GDM1 (cell line): ENCODE data around the gene MAPK4.
"Not testable (repeated sequence)": the region's sequence is repeated elsewhere in the genome, so short reads cannot be mapped to it uniquely, and the experiment has no call there.

Source experiments
- DNase-seq: peaks from one replicate; lab custom pipeline; 2025; lab: John Stamatoyannopoulos, UW

Gene MAPK4

DNA sequence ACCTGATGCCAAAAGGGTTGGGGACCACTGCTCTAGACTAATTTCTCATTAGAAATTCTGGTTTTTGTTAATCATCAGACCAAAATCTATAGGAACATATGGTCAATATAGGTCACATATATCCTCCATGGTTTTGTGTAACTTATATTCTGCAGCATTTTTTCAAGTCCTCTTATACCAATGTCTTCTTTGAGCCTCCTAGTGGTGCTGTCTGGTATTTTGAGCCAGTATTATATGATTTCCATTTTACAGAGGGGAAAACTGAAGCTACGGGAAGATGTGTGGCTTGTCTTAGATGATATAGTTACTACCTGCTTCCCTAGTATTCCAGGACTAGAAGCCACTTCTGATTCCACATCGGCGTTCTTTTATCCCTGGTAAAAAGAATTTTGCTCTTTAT lies 13.8 kb downstream of the MAPK4 start:
- no peak for DNase-seq

DNA sequence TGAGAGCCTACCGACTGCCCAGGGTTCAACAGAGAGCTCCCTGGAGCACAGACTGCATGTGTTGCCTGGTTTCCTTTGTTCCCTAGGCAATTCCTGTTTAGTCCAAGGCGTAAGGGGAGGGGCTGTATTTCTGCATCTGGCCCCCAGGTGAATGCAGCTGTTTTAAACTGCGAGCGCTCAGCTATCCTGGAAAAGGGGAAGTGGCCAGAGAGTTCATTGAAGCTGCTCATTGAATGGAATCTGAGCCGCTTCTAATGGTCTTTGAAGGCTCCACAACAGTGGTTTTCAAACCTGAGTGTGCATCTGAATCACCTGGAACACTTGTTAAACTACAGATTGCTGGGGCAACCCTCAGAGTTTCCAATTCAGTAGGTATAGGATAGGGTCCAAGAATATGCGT lies 18.1 kb downstream of the MAPK4 start:
- no peak for DNase-seq

DNA sequence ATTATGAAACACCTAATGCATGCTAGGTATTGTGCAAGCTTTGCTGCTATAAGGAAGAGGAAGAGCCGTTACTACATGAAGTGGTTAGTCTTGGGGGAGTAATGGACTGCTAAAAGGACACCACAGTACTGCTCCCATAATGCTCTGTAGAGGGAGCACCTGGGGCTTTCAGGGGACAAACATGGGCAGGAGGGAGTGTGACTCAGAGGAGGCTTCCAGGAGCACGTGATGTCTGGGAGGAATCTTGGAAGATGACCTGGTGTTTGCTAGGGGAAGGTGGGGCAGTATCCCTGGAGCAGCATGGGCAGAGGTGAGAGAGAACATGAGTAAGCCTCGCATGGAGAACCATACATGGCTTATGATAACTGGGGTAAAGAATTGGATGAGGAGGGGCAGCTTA lies 18.8 kb downstream of the MAPK4 start:
- DNase-seq = no peak

DNA sequence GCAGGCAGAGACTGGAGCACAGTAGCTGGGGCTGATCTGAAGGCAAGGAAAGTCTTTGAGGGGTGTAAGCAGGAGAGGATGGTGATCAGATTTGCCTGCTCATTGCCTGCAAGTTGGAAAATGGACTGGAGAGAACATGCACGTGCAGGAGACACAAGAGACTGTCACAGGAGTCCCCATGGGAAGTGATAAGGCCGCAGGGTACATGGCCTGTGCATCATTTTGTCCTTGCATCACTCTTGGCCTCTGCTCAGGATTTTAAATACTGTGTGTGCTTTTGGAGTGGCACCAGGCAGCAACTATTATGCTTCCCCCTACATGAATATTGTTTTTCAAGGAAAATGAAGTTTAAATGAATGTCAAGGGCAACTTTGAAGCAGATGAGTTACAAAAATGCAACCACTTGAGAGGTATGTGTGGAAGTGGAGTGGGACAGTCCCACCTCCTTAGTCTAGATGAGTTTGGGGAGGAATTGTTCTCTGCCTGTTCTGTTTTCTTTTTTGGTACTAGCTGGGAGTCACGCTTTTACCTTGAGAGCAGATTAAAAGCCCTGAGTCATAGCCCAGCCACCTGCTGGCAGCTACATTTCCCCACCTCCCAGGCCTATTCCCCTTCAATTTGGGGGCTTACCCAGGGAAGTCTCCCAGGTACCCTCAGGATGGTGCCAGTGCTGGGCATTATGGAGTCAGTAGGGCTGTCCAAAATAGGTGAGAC lies 19.3 kb downstream of the MAPK4 start:
- DNase-seq = no peak

DNA sequence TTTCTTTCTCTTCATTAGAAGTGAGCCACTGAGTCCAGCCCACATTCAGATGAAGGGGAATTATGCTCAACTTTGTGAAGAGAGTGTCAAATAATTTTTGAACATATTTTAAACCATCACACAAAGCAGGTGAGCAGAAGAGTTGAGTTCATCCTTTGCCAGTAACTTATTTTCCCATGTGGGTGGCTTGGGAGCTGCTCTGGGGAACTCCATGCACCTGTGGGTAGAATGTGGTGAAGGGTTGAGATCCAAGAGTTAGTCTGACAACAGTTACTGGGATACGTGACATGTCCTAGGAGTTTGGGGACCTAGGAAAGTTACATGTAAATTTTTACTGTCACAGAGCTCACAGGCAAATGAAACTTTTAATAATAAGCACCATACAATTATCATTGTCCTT lies 21.6 kb downstream of the MAPK4 start:
- DNase-seq = no peak

DNA sequence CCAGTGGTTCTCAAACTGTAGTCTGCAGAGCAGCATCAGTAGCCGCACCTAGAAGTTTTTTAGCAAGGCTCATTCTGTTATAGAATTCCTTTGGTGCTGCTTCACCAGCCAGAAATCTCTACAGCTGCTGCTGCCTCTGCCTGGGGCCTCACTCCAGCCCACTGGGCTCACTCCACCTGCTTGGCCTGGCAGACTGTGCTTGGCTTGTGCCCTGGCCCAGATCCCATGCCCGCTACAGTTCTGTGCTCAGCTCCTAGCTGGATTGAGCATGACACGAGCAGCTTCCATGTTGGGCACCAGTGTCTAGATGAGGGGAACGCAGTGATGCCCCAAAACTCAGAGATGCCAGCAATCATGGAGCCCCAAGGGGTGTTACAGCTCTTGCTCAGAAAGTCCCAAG lies 22.6 kb downstream of the MAPK4 start:
- no peak for DNase-seq

DNA sequence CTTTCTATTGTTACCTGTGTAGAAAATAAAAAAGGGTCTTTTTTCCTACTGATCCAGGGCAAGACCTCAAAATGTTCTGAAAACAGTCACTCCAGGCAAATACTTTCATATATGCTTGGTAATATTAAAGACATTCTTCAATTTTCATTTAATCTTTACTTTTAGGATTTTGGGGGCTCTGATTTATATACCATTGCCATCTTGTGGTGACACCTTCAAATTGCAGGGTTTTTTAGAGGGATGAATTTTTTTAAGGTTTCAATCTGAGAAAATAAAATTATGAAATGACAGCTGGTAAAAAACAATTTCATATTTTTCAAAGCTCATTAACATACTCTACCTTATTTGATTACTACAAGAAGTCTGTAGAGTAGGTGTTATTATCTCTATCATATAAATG lies 26.8 kb downstream of the MAPK4 start:
- DNase-seq = no peak

DNA sequence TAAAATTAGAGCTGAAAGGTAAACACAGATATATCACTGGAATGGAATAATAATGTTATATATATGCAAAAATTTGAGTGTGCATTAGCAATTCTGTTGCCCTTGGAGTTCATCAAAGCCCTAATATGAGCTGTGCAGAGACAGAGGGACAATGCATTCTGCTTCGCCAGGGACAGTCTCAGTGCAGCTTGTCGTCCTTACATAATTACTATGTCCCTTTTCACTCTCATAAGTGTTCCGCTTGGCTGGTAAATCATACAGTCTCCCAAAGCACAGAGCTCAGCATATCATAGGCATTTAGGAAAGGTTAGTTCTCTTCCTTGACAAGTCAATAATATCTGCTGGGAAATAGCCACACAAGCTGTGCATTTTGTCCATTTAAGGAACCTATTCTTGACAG lies 30.7 kb downstream of the MAPK4 start:
- no peak for DNase-seq

DNA sequence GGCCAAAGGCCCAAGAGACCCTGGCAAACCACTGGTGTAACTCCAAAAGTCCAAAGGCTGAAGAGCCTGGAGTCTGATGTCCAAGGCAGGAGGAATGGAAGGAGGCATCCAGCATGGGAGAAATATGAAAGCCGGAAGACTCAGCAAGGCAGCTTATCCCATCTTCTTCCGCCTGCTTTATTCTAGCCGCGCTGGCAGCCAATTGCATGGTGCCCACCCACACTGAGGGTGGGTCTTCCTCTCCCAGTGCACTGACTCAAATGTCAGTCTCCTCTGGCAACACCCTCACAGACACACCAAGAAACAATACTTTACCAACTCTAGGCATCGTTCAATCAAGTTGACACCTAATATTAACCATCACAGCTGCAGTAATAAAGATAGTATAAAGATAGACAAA lies 34.1 kb downstream of the MAPK4 start:
- no peak for DNase-seq

DNA sequence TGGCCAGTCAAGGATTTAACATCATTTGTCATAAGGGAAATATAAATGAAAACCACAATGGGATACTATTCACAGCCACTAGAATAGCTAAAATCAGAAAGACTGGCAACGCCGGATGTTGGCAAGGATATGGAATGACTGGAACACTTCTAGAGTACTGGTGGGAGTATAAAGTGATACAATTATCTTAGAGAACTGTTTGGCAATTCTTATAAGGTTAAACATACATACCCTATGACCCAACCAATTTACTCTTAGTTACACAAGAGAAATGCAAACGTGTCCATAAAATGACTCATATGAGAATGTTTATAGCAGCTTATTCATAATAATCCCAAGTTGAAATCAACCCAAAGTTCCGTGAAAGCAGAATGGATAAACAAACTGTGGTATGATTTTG lies 35.1 kb downstream of the MAPK4 start:
- DNase-seq = no peak

DNA sequence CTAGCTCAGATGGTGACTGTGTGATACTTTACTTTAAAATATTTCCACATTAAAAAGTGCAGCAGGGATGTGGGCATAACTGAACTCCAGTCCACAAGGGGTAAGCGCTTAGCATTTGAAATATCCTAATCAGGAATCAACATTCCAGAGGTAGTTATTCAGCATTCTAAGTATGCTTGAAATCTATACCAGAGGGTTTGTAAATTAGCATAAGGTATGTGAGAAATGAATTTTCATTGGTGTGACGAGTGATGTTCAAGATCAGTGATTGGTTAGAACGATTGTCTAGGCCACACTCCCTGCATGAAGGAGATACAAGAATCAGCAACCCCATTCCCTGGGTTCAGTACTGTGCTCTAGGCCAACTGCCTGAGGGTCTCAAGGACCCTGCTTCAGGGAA lies 42.6 kb downstream of the MAPK4 start:
- DNase-seq = no peak

DNA sequence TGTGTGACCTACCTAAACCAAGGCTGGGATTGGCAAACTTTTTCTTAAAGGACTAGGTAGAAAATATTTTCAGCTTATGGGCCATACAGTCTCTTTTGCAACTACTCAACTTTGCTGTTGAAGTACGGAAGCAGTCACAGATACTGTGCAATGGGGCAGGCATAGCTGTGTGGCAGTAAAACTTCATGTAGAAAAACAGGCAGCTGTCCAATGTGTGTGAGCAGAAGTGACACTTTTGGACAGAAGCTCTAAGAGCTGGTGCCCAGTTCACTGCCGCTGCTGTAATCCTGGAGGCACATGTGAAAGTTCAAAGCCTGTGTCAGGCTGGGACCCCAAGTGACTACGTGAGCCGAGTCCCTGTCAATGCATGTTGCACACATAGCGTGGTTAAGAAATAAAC lies 46.7 kb downstream of the MAPK4 start:
- no peak for DNase-seq

DNA sequence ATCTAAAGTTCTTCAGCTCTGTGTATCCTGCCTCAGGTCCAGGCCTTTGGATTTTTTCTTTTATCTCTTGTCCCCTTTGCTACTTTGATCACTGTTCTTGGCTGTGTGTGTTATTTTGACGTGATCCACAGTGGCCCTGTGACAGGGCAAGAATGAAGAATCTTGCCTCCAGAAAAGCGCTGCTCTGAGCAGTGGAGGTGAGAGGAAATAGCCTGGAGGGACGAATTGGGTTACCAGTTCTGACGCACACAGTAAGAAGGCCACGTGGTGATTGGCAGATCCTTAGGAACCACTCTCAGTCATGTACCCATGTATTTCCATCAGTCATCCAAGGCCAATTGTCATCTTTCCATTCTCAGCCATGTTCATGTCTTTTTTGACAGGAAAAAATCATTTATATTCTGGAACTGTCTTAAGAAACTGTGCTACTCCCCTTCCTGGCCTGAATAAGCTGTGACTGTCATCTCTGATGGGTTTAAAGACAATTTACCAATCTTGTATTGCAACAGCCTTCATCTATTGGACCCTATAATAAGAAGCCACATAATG lies 47.6 kb downstream of the MAPK4 start:
- no peak for DNase-seq

DNA sequence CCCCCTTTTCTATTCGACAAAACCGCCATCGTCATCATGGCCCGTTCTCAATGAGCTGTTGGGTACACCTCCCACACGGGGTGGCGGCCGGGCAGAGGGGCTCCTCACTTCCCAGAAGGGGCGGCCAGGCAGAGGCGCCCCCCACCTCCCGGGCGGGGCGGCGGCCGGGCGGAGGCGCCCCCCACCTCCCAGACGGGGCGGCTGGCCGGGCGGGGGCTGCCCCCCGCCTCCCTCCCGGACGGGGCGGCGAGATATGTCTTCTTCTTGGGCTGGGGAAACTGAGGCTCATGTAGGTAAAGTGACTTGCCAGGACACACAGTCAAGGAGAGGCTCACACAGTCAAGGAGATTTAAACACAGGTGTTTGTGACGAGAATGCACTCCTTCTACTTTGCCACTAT lies 49.3 kb downstream of the MAPK4 start:
- DNase-seq = not testable (repeated sequence)

DNA sequence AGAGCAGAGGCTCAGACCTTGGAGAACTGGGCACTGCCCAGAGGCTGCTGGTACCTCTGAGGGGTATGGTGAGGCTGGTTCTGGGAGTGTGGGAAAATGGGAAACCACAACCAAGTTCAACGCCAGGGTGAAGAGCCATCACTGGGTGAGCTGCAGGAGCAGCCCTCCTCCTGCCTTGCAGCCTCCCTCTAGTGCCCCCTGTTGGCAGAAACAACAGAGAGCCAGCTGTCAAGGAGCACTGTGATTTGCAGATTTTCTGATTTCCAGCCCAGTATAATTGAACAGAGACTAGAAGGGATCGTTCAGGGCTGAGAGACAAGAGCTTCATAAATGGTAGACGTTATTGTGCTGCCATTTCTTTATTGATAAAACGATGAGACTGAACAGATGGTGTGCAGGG lies 50.5 kb downstream of the MAPK4 start:
- no peak for DNase-seq

DNA sequence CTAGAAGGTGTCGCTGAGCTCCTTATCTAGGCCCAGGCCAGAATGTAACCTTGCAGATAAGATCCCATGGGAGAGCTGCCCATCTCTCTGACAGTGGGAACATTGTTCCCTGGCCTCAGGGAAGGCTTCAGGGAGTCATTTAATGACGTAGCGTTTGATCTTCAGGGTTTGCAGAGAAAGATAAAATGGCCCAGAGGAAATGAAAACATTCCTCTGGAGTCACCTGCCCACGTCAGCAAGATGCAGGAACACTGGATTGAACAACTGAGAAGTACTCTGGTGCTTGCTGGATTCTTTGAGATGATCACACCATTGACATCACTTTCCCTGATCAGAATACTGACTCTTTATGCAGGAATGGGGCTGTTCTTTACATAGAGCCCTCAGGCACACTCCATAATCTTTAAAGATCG lies 51.6 kb downstream of the MAPK4 start:
- DNase-seq = no peak

DNA sequence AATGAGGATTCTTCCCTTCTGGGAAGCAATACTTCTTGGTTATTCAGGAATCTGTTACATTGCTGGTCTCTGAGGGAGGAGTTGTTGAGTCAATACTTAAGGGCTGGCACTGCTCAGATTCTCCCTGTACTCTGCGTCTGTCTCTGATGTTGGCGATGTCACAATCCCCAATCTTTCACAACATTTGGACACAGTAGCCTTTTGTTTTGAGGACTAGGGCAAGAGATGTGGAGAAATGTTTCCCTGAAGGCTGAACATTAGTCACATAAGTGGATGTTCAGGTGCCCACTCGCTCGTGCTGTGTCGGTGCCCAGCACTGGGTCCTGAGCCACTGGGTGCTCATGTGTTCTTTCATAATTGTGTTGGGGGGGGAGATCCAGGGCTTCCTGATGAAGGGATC lies 55.0 kb downstream of the MAPK4 start:
- no peak for DNase-seq

DNA sequence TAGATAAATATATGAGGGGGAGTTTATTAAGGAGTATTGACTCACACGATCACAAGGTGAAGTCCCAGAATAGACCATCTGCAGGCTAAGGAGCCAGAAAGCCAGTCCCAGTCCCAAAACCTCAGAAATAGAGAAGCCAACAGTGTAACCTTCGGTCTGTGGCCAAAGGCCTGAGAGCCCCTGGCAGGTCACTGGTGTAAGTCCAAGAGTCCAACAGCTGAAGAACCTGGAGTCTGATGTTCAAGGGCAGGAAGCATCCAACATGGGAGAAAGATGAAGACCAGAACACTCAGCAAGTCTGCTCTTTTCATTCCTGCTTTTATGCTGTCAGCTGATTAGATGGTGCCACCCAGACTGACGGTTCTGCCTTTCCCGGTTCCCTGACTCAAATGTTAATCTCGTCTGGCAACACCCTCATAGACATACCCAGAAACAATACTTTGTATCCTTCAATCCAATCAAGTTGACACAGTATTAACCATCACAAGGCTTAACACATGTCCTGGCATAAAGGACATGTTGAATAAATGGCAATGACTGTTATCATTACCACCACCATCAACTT lies 56.7 kb downstream of the MAPK4 start:
- DNase-seq = no peak

DNA sequence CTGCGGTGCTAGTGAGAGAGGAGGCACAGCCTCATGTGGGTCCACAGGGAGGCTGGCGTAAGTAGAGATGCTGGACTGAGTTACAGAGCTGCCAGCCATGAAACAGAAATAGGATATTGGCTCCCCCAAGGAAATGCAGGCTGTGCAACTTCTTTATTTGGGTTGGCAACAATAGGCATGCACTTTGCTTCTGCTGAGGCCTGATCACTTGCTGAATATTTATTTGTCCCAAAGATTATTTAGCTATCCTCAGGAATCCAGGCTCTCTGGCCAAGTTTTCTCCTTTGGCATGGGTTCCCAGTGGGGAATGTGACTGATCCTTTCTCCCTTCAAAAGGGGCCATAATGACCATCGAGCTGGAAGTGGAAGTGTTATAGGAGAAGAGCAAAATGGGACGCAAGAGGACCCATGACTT lies 60.0 kb downstream of the MAPK4 start:
- no peak for DNase-seq

DNA sequence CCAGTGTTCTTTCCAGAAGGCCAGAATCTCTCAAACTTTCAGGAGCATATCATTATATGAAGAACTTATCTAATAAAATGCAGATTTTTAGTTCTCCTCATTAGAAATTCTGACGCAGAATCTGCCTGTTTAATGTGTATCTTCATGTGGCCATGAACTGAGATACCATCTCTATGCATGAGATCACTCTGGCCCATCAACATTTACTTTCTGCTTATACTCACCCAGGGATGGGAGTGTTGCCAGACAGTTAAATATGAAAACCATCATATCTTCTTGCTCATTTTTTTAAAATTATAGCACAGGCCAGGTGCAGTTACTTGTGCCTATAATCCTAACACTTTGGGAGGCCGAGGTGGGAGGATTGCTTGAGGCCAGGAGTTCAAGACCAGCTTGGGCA lies 60.4 kb downstream of the MAPK4 start:
- no peak for DNase-seq

DNA sequence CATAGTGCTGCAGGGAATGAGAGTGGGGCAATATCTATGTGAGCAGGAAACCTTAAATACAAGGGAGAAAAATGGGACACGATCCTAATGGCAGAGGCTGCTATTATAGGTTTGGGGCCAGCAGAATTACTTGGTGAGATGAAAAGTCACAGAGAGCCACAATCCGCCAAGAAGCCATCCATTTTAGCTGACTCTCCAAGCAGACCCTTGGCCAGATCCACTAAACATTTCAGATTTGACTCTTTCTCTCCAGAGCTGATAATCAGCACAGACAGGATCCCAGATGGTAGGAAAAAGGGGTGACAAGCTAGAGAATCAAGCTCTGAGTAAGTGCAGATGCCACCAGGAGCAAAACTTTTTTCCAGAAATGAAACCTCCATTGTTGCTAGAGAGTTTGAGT lies 61.5 kb downstream of the MAPK4 start:
- no peak for DNase-seq

DNA sequence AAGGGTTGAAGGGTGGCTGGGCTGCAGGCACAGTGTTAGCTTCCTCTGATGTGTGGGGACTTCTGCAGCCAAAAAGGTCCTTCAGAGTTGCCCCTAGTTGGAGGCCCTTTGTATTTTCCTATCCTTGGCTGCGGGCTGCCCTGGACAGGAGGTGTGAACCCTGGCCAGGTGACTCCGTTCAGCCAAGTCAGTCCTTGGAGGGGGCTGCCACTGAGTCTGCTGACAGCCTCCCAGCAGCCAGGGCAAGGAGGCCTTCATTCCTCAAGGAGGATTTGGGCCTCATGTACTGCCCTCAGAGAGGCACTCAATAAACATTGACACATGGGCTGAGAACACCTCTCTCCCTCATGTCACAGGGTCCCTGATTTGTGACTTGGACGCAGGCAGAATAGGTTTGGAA lies 62.4 kb downstream of the MAPK4 start:
- DNase-seq = no peak

DNA sequence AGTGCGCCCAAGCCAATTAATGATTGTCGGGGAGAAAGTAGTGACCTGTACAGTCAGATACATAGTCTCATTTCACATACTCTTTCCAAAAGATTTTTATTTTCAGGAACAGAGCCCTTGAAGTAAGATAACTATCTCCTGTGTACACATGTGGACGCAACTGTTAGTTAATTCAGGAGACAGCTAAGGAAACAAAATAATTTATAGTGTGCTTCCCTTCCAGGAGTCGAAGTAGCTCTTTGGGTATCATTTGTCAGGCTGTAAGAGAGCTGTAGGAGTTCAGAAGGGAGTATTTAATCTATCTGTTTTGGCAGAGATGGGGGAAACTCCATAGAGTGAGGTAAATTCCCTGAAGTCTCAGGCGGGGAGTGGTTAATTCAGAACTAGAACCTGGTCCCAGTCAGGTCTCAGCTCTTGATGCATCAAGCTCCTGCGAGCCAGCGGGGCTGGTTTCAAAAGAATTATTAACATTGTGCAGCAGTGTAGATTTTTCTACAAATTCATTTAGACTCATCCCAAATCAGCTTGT lies 63.0 kb downstream of the MAPK4 start:
- DNase-seq = no peak
